Effector memory CD8-positive, alpha-beta T cell (primary cell): Measurements from ENCODE around the gene UBA6.

Source experiments
- ATAC-seq: fragments of 150-1000 bp; cut with Tn5 transposase; replicated peaks from 2 replicates; pipeline ENCODE4 v1.10.0; 2021; ENCODE audit warnings: mild to moderate bottlenecking, moderate library complexity
- DNase-seq, 3 experiments: peaks; one replicate each; pipeline ENCODE4 v3.0.0; 2021
- H3K27ac Mint-ChIP-seq, 2 donors: one replicate each; pipeline ENCODE4 v1.8.0; 2022; ENCODE audit warnings: mild to moderate bottlenecking in 2 of 2, mixed read lengths in 2 of 2, moderate library complexity in 2 of 2
- H3K27me3 Mint-ChIP-seq, 2 donors: one replicate each; pipeline ENCODE4 v1.8.0; 2022; ENCODE audit warnings: mixed read lengths in 2 of 2
- H3K36me3 Mint-ChIP-seq: one replicate; pipeline ENCODE4 v1.8.0; 2022; ENCODE audit warnings: mild to moderate bottlenecking, moderate library complexity, mixed read lengths; ENCODE audit not compliant: insufficient read depth
- H3K4me1 Mint-ChIP-seq, 2 donors: one replicate each; pipeline ENCODE4 v1.8.0; 2022; ENCODE audit warnings: low read depth in 2 of 2, mixed read lengths in 2 of 2
- H3K4me3 Mint-ChIP-seq, 2 donors: one replicate each; pipeline ENCODE4 v1.8.0; 2022; ENCODE audit warnings: mild to moderate bottlenecking in 2 of 2, mixed read lengths in 2 of 2, moderate library complexity in 2 of 2
- H3K9me3 Mint-ChIP-seq, 2 donors: one replicate each; pipeline ENCODE4 v1.8.0; 2022; ENCODE audit warnings: mixed read lengths in 2 of 2

The UBA6 gene

DNA sequence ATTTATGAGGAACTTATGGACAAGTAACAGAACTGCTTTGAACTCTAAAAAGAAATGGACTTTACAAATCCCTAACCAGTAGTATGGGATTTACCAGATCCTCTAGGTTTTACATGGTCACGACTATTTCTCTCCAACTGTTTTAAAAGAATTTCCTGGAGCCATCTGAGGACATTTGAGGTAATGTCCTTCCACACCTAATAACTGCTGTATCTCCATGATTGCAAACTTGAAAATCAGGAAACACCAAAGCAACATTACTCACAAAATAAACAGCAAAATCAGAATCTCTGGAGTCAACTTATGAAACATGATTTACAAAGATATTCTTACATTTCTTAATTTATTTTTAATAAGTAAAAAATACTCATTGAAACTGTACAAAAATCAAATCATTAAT, 84.5 kb downstream of the UBA6 start:
- H3K36me3 Mint-ChIP-seq, result peaks cover 20% of the 10 kb centered on the region
- ATAC-seq (no peak), DNase-seq (no peak)

GRCh38 chr4:67615119-67615518, 85.8 kb downstream of the UBA6 start:
- H3K27me3 Mint-ChIP-seq, result no peaks in the 10 kb centered on the region
- H3K9me3 Mint-ChIP-seq, result peaks cover 2% of the 10 kb centered on the region in 2 donors
- H3K36me3 Mint-ChIP-seq, result peaks cover 18% of the 10 kb centered on the region
- no peak for ATAC-seq
- no peak for DNase-seq
- H3K4me3 Mint-ChIP-seq, result no peak overlapping the region
- H3K27ac Mint-ChIP-seq, result no peak overlapping the region
- H3K4me1 Mint-ChIP-seq, result peaks cover 0 to 4% of the 10 kb centered on the region in 2 donors

More for the DNA sequence above, 84.5 kb downstream of the UBA6 start:
- H3K9me3 Mint-ChIP-seq, result no peaks in the 10 kb centered on the region
- peaks cover 0 to 4% of the 10 kb centered on the region in 2 donors for H3K4me1 Mint-ChIP-seq
- H3K27me3 Mint-ChIP-seq, result no peaks in the 10 kb centered on the region
- no peak overlapping the region for H3K27ac Mint-ChIP-seq
- H3K4me3 Mint-ChIP-seq, result no peak overlapping the region

DNA sequence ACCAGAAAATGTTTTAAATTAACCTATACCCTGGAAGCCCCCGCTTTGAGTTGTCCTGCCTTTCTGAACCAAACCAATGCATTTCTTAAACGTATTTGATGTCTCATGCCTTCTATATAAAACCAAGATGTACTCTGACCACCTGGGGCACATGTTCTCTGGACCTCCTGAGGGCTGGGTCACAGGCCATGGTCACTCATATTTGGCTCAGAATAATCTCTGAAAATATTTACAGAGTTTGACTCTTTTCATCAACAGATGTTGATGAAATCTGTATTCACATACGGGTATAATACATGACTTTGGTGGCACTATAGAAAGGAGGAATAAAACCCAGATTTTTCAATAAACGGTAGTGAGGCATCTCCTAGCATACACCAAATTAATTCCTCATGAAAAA, 86.8 kb downstream of the UBA6 start:
- peaks cover 0 to 4% of the 10 kb centered on the region in 2 donors for H3K4me1 Mint-ChIP-seq
- H3K27me3 Mint-ChIP-seq, result no peaks in the 10 kb centered on the region
- no peak overlapping the region for H3K27ac Mint-ChIP-seq
- DNase-seq (no peak), ATAC-seq (no peak)
- peaks cover 2 to 8% of the 10 kb centered on the region in 2 donors for H3K9me3 Mint-ChIP-seq
- peaks cover 12% of the 10 kb centered on the region for H3K36me3 Mint-ChIP-seq
- H3K4me3 Mint-ChIP-seq, result no peak overlapping the region

GRCh38 chr4:67608027-67608426, 92.9 kb downstream of the UBA6 start:
- Mint-ChIP-seq H3K27me3 (peaks cover 0 to 14% of the 10 kb centered on the region in 2 donors), H3K27ac (no peak overlapping the region), H3K36me3 (peaks cover 3% of the 10 kb centered on the region), H3K4me3 (no peak overlapping the region), H3K4me1 (peaks cover 0 to 4% of the 10 kb centered on the region in 2 donors), H3K9me3 (peaks cover 2 to 13% of the 10 kb centered on the region in 2 donors)
- DNase-seq (no peak), ATAC-seq (no peak)

- no peak for ATAC-seq
- Mint-ChIP-seq H3K9me3 (peaks cover 0 to 15% of the 10 kb centered on the region in 2 donors), H3K36me3 (no peaks in the 10 kb centered on the region), H3K27ac (no peak overlapping the region), H3K27me3 (peaks cover 19 to 21% of the 10 kb centered on the region in 2 donors), H3K4me1 (no peaks in the 10 kb centered on the region), H3K4me3 (no peak overlapping the region)
- DNase-seq, result no peak
Observed at GRCh38 chr4:67604749-67605148, 96.2 kb downstream of the UBA6 start.

GRCh38 chr4:67604029-67604381, 97.0 kb downstream of the UBA6 start:
- Mint-ChIP-seq H3K36me3 (no peaks in the 10 kb centered on the region), H3K27me3 (peaks cover 22 to 25% of the 10 kb centered on the region in 2 donors), H3K4me1 (no peaks in the 10 kb centered on the region), H3K4me3 (no peak overlapping the region), H3K9me3 (peaks cover 0 to 13% of the 10 kb centered on the region in 2 donors), H3K27ac (no peak overlapping the region)
- no peak for ATAC-seq
- DNase-seq, result no peak

DNA sequence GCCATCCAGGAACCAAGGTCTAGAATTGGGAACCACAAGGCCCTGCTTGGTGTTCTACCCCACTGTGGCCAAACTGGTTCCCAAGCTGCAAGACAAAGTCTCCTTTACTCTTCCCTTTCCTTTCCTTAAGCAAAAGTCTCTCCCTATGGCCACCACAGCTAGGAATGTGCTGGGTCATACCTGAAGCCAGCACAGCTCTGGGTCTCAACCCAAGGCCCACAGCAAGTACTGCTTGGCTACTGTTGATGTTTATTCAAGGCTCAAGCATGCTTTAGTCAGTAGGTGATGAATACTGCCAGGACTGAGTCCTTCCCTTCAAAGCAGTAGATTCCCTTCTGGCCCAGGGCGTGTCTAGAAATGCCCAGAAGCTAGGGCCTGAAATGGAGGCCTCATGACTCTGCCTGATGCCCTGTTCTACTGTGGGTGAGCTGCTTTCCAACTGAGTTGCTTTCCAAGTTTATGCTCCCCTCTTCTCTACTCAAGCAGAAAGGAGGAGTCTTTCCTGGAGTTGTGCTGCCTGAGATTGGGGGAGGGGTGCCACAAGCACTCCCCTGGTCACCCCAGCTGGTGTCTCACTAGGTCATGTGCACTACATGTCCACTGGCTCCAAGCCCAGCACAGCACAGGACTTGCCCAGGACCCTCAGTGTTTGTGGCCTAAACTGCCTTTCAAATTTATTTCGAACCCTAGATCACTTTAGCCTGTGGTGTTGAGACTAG, 97.5 kb downstream of the UBA6 start:
- Mint-ChIP-seq H3K36me3 (no peaks in the 10 kb centered on the region), H3K4me3 (no peak overlapping the region), H3K9me3 (peaks cover 0 to 13% of the 10 kb centered on the region in 2 donors), H3K27me3 (peaks cover 27 to 31% of the 10 kb centered on the region in 2 donors), H3K4me1 (no peaks in the 10 kb centered on the region), H3K27ac (no peak overlapping the region)
- DNase-seq (no peak), ATAC-seq (no peak)

- no peak for DNase-seq
- Mint-ChIP-seq H3K36me3 (no peaks in the 10 kb centered on the region), H3K4me3 (no peak overlapping the region), H3K4me1 (no peaks in the 10 kb centered on the region), H3K9me3 (no peaks in the 10 kb centered on the region), H3K27ac (no peak overlapping the region), H3K27me3 (peaks cover 10 to 19% of the 10 kb centered on the region in 2 donors)
- ATAC-seq, result no peak
Observed at GRCh38 chr4:67593741-67594175, 107.2 kb downstream of the UBA6 start.

DNA sequence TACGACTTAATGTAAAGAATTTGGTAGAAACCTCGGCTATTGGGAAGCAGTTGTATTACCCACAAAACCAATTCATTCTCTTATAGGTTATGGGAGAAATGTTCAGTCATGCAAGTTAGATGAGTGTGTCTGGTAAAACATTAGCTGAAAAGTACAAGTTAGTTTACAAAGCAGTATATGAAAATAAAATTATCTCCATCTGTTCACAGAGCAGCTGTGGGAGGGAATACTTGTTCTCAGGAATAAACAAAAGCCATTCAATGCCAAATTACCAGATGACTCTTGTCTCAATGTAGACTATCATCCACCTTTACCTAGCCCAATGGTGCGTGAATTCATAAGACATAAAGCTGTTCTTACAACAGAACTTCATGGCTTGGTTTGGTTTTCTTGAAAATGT, 113.8 kb downstream of the UBA6 start:
- no peaks in the 10 kb centered on the region for H3K4me1 Mint-ChIP-seq

DNA sequence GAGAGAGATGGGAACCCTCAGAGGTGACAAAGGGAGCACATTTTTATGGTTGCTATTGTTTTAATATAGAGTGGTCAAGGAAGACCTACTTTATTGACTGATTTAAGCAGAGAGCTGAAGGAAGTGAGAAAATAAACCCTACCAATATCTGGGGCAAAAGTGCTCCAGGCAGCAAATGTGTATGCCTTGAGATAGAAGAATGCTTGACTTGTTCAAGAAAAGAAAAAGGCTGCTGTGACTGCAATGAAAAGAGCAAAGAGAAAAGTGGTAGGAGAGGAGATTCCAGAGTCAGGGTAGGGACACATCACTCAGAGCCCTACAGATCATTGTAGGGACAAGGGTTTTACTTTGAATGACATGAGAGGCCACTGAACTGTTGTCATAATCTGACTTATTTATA, 116.5 kb downstream of the UBA6 start:
- Mint-ChIP-seq H3K4me1 (peaks cover 6 to 7% of the 10 kb centered on the region in 2 donors), H3K27ac (no peak overlapping the region), H3K4me3 (no peak overlapping the region), H3K27me3 (no peaks in the 10 kb centered on the region), H3K9me3 (no peaks in the 10 kb centered on the region), H3K36me3 (peaks cover 5% of the 10 kb centered on the region)
- ATAC-seq, result no peak
- DNase-seq, result no peak

More for the DNA sequence above, 113.8 kb downstream of the UBA6 start:
- Mint-ChIP-seq H3K27me3 (no peaks in the 10 kb centered on the region), H3K4me3 (no peak overlapping the region), H3K9me3 (no peaks in the 10 kb centered on the region), H3K36me3 (peaks cover 2% of the 10 kb centered on the region), H3K27ac (no peak overlapping the region)
- ATAC-seq (no peak), DNase-seq (no peak)

DNA sequence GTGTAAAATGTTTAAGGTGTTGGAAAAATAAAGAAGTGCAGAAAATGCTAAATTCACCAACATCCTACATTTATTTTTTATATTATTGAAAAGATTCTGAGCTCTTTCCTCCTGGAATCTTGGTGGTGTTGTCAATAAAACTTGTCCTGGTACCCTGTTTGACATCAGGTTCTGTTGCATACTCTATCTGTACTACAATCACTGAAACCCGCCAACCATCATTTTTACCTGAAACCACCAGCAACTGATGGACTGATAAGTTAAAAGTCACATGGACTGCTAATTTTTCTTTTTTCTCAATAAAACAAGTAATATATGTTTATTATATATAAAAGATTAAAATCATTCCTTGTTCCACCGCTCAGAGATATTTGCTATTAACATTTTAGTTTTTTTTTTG, 119.0 kb downstream of the UBA6 start:
- H3K27me3 Mint-ChIP-seq, result no peaks in the 10 kb centered on the region
- no peaks in the 10 kb centered on the region for H3K9me3 Mint-ChIP-seq
- ATAC-seq (no peak), DNase-seq (no peak)
- no peak overlapping the region for H3K4me3 Mint-ChIP-seq
- no peak overlapping the region for H3K27ac Mint-ChIP-seq
- H3K36me3 Mint-ChIP-seq, result peaks cover 5% of the 10 kb centered on the region
- peaks cover 6 to 7% of the 10 kb centered on the region in 2 donors for H3K4me1 Mint-ChIP-seq

DNA sequence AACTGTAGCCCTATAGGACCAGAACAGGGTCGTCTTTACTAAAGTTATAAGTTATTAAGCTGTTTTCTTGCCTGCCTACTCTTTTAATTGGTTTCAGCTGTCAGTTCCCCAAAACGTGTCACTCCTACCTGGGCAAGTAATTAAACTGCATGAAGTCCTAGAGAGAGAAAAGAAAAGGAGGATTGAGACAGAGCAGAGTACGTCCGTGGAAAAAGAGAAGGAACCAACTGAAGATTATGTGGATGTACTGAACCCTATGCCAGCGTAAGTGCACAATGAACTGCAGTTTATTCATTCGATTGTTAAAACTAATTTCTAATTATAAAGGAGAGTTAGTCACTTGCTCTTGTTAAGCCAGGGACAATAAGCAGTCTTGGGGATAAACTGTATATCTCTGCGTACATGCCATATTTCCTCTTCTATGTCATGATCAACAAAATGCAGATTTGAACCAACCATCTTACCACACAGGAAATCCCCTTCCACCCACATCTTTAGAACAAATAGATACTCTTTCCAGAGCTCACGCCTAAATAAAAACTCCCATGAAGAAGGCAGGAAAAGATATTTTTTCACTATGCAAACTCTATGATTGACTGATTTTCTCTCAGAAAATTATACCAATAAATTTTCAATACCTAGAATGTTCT, 119.6 kb downstream of the UBA6 start:
- Mint-ChIP-seq H3K4me1 (peaks cover 6 to 7% of the 10 kb centered on the region in 2 donors), H3K4me3 (no peak overlapping the region), H3K36me3 (peaks cover 5% of the 10 kb centered on the region), H3K27me3 (no peaks in the 10 kb centered on the region), H3K9me3 (no peaks in the 10 kb centered on the region), H3K27ac (peak overlapping the region in 1 of 2 donors; percentile 35)
- ATAC-seq (peak; percentile 73), DNase-seq (no peak)

GRCh38 chr4:67580577-67580976, 120.4 kb downstream of the UBA6 start:
- ATAC-seq, result no peak
- Mint-ChIP-seq H3K27me3 (no peaks in the 10 kb centered on the region), H3K4me3 (no peak overlapping the region), H3K36me3 (peaks cover 5% of the 10 kb centered on the region), H3K9me3 (no peaks in the 10 kb centered on the region), H3K4me1 (peaks cover 6 to 7% of the 10 kb centered on the region in 2 donors), H3K27ac (no peak overlapping the region)
- no peak for DNase-seq

GRCh38 chr4:67576538-67576937, 124.4 kb downstream of the UBA6 start:
- DNase-seq, result no peak
- Mint-ChIP-seq H3K9me3 (no peaks in the 10 kb centered on the region), H3K4me1 (peaks cover 2 to 5% of the 10 kb centered on the region in 2 donors), H3K27me3 (no peaks in the 10 kb centered on the region), H3K4me3 (no peak overlapping the region), H3K36me3 (peaks cover 3% of the 10 kb centered on the region), H3K27ac (no peak overlapping the region)
- ATAC-seq, result no peak
